Fibroblast of skin of back (primary cell): ENCODE measurements around the gene CARS2. TPM values are rescaled to one million over a fixed set of nuclear protein-coding genes. Genes with fewer than 3 reads are reported as not detected.
"Not testable (repeated sequence)": the region's sequence is repeated elsewhere in the genome, so short reads cannot be mapped to it uniquely, and the experiment has no call there.

Experiments used
- DNase-seq: peaks from one replicate; pipeline ENCODE4 v3.0.0-alpha.2; 2013
- polyA plus RNA-seq, 2 experiments: library from polyadenylated mRNA; unstranded; fragments of 120-200 nt; gene quantifications; one replicate each; pipeline ENCODE4 v1.2.1, GENCODE V29; 2013; ENCODE audit not compliant: insufficient read length in 2 of 2

The CARS2 gene
- 41.5 TPM for polyA plus RNA-seq (2013, experiment 1 of 2; ENCODE audit: insufficient read length)
- polyA plus RNA-seq (2013, experiment 2 of 2; ENCODE audit: insufficient read length) = 35.6 TPM

GRCh38 chr13:110705826-110706569 is at the start of gene CARS2:
Gene CARS2 (minus strand): TSS chr13:110706116. CDS start chr13:110706093, 23 bp downstream.
- DNase-seq = peak; percentile 96

- DNase-seq = no peak
These were observed 42.4 kb upstream of the CARS2 start for GRCh38 chr13:110748271-110748670.

GRCh38 chr13:110746438-110746837 is 40.5 kb upstream of the CARS2 start:
- DNase-seq = peak; percentile 13

DNA sequence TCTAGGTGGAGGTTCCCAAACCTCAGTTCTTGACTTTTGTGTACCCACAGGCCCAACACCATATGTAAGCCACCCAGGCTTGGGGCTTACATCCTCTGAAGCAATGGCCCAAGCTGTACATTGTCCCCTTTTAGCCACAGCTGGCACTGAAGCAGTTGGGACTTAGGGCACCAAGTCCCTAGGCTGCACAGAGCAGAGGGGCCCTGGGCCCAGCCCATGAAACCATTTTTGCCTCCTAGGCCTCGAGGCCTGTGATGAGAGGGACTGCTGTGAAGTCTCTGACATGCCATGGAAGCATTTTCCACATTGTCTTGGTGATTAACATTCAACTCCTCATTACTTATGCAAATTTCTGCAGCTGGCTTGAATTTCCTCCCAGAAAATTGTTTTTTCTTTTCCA is 37.8 kb upstream of the CARS2 start:
- DNase-seq = no peak

- DNase-seq = no peak
These were observed 31.6 kb upstream of the CARS2 start for GRCh38 chr13:110737555-110737954.

DNA sequence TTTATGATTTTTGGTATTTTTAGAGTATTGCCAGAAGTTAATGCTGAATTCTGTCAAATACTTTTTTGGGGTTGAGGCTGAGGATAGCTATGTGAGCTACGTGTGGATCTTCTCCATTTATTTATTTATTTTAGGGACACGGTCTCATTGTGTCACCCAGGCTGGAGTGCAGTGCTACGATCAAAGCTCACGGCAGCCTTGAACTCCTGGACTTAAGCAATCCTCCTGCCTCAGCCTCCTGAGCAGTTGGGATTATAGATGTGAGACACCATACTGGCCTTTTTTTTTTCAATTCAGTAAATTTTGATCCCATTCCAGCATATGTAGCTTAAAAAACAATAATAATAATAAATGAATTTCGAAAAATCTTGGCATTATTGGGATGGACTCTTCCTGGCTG is 28.6 kb upstream of the CARS2 start:
- no peak for DNase-seq

DNA sequence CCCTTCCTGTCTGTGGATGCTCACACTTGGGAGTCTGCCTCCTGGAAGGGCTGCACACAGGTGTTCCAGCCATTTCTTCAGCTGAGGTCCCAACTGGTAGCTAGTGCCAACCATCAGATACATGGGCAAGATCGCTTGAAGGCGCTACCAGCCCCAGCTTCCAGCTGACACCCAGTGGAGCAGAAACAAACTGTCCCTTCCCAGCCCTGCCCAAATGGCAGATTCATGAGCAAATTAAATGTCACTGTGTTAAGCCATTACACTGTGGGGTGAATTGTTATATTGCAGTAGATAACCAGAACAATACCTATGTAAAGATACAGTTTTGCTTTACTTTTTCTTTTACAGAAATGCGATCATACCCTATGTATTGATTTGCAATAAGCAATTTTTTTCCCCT is 25.2 kb upstream of the CARS2 start:
- no peak for DNase-seq

- no peak for DNase-seq
These were observed 20.8 kb upstream of the CARS2 start for GRCh38 chr13:110726726-110727125.

DNA sequence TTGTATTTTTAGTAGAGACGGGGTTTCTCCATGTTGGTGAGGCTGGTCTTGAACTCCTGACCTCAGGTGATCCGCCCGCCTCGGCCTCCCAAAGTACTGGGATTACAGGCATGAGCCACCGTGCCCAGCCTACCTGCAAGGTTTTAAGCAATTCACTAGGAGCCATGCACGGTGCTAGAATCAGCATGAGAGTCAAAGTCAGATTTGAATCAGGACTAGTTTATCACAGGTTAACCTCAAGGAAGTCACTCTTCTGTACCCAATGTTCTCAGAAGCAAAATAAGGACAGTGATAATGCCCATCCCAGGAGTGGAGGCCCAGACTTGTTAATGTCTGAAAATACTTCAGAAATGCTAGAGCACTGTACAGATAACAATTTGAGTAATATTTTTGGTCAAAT is 20.2 kb upstream of the CARS2 start:
- DNase-seq = not testable (repeated sequence)

DNA sequence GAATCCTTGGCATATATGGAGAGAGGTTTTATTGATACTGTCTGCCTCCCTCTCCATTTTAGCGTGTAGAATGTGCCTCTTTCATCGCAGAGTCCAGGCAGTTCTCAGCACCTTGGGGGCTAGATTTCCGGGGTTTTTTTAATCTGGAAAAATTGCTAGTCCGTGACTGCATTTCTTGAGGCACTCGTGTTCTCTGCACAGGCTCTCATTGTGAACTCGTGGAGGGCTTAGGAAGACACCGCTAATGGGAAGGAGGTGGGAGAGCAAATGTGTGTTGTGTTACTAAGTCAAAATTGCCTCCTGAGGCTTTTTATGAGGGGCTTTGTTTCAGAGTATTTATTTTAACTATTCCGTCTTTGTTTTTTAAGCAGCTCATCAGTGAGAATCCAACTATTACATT is 17.7 kb upstream of the CARS2 start:
- DNase-seq = no peak

GRCh38 chr13:110722971-110723370 is 17.1 kb upstream of the CARS2 start:
- no peak for DNase-seq

GRCh38 chr13:110719036-110719710 is 13.3 kb upstream of the CARS2 start:
- no peak for DNase-seq

GRCh38 chr13:110716247-110716515 is 10.3 kb upstream of the CARS2 start:
- peak; percentile 15 for DNase-seq

- peak; percentile 100 for DNase-seq
These were observed 9.7 kb upstream of the CARS2 start for GRCh38 chr13:110715395-110716246.

- DNase-seq = peak; percentile 45
These were observed 9.0 kb upstream of the CARS2 start for GRCh38 chr13:110714797-110715394.

DNA sequence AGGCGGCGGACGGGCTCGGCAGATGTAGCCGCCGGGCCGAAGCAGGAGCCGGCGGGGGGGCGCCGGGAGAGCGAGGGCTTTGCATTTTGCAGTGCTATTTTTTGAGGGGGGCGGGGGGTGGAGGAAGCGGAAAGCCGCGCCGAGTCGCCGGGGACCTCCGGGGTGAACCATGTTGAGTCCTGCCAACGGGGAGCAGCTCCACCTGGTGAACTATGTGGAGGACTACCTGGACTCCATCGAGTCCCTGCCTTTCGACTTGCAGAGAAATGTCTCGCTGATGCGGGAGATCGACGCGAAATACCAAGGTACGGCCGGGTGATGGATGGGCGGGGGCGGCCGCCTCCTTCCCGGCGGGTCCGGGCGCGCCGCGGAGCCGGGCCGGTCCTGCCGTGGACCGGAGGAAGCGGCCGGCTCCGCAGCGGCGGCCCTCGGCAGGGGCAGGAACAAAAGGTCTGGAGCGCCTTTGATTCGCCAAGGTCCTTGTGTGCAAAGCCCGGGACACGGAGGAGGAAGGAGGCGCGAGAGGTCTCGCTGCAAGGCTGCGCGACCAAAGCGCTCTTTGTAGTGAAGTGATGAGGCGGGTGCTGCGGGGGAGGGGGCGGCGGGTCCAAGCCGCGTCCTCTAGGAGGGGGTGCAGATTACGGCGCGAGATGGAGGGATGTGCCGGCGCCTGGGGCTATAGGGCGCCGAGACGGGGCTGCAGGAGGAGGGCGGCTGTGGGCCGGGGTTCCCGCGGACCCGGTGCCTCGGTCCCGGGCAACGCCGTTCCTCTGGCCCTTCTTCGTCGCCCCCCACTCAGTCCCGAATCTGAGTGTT is 8.3 kb upstream of the CARS2 start:
- peak; percentile 46 for DNase-seq

- no peak for DNase-seq
These were observed 7.7 kb upstream of the CARS2 start, which contains the start of gene ING1 for GRCh38 chr13:110713642-110713952. Gene ING1 (plus strand): TSS chr13:110713700. CDS start chr13:110714150, 450 bp downstream.

DNA sequence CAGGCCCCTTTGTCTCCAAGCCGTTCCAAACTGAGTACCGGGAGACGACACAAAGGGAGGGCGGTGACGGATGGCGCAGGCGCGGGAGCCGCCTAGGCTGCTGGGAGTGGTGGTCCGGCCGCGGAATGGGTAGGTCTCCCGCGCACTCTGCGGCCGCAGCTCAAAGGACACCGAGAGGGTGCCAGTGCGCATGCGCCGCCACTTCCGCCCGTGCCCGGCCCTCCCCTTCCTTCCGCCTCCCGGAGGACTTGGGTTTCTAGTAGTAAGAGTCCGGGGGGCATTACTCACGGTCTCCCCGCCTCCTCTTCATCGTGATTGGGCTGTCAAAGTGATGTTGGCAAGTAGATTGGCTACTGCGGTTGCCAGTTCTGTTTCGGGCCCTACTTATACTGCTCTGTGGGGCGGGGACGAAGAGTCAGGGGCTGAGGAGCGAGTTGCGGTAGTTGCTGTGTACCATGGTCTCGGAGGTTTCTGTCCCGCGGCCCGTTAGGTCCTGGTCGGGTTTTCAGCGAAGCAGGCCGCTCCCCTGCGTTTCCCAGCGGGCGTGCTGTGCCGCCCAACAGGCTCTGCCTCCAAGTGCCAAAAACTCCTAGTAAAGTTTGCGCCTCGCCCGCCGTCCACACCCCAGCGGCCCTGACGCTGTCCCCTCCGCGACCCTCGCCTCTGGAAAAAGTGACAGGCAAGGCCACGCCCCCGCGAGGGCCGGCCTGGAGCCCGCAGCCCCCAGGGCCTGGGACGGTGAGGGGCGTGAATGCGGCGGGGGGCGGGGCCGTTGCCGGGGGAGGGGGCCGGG is 7.1 kb upstream of the CARS2 start:
- DNase-seq = peak; percentile 99

DNA sequence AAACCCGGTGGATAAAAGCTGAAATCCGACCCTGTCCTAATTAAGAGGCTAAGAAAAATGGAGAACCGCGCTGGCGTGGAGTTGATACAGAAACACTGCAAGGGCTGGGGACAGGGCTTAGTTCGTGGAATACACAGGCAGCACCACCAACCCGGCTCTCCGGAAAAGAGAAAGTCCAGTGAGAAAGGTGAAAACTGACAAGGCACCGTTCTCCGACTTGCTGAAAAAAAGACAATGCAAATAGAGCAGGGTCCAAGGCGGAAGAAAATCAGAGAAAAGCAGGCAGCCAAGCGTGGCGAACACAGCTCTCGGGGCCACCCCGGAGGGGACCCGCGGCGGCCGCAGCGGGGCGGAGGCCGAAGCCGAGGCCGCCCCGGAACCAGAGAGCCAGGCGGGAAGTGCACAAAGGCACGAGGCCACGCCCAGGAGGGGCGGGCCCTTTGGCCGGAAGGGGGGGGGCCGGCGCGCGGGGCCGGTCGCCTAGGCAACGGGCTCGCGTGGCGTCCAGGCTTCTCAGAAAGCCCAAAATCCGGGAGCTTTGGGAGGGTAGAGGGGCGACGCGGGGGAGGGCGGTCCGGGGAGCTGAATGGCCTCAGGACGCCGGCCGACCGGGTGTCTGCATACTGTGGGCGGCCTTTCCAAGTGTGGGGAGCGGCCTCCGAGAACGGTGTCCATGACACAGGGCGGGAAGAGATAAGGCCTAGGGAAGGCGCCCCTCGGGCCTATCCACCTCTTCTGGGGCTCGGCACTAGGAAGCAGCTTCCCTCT is 6.3 kb upstream of the CARS2 start:
- DNase-seq = peak; percentile 89
